ENCODE data around the gene PLIN4. TPM values are rescaled to one million over a fixed set of nuclear protein-coding genes. Genes with fewer than 3 reads are reported as not detected.
A peak's percentile ranks its signal among the peaks of the same experiment; 100 is the strongest.

The PLIN4 gene
- total and polyA plus RNA-seq, 2 experiments from 2014 or later: 0.08 TPM; not detected in 1

GRCh38 chr19:4455719-4456475, 62.4 kb downstream of the PLIN4 start:
- Histone ChIP-seq H3K27ac (peak overlapping the region; percentile 94), H3K4me1 (ENCODE audit: insufficient read depth) (peaks cover 8% of the 10 kb centered on the region; the same call in 1 of the 2 replicates), H3K9ac (peak overlapping the region; percentile 98), H3K36me3 (ENCODE audit: low read depth) (0 out of 2 replicates have a peak, but pooled peaks cover 9% of the 10 kb centered on the region), H3K9me3 (ENCODE audit: low read depth) (no peaks in the 10 kb centered on the region), H3K27me3 (replicated peaks; ENCODE audit: insufficient read depth) (no peaks in the 10 kb centered on the region), H2AFZ (no peak overlapping the region), H3F3A (ENCODE audit: insufficient read depth) (0 out of 2 replicates have a peak, but pooled peaks cover 4% of the 10 kb centered on the region), H3K79me2 (ENCODE audit: insufficient read depth) (peaks cover 56% of the 10 kb centered on the region), H4K20me1 (ENCODE audit: insufficient read depth) (no peaks in the 10 kb centered on the region), H3K4me3 (peak overlapping the region; percentile 85), H3K4me2 (ENCODE audit: unreplicated experiment) (peak overlapping the region; percentile 93), H3K9me2 (ENCODE audit: insufficient read depth) (no peaks in the 10 kb centered on the region)
- DNase-seq: peak; percentile 92
- in situ Hi-C loops (cut with MboI): no loop called here
- TF ChIP-seq EZH2 (IDR thresholded peaks at IDR 0.05; ENCODE audit: insufficient read depth, poor library complexity, severe bottlenecking): no peak
- TF ChIP-seq EZH2phosphoT487 (IDR thresholded peaks at IDR 0.05; ENCODE audit: insufficient read depth, low read depth): no peak
- WGBS, 2 experiments (ENCODE audit: low coverage in 1 of 2, low lambda C conversion rate in 2 of 2, missing lambda C conversion rate in 2 of 2): 24 to 26% methylated on average over 11 to 15 of the region's 15 CpGs

GRCh38 chr19:4454747-4455718, 63.3 kb downstream of the PLIN4 start:
- Histone ChIP-seq H3K4me1 (ENCODE audit: insufficient read depth) (peaks cover 8% of the 10 kb centered on the region; the same call in 1 of the 2 replicates), H3K4me2 (ENCODE audit: unreplicated experiment) (peak overlapping the region; percentile 93), H3K79me2 (ENCODE audit: insufficient read depth) (peaks cover 59% of the 10 kb centered on the region), H3K36me3 (ENCODE audit: low read depth) (0 out of 2 replicates have a peak, but pooled peaks cover 10% of the 10 kb centered on the region), H3K27me3 (replicated peaks; ENCODE audit: insufficient read depth) (no peaks in the 10 kb centered on the region), H4K20me1 (ENCODE audit: insufficient read depth) (no peaks in the 10 kb centered on the region), H3K4me3 (peak overlapping the region; percentile 85), H3K27ac (peak overlapping the region; percentile 94), H3K9ac (peak overlapping the region; percentile 98), H2AFZ (0 out of 2 replicates have a peak overlapping the region, but pooled peaks have one; percentile 1), H3K9me2 (ENCODE audit: insufficient read depth) (no peaks in the 10 kb centered on the region), H3F3A (ENCODE audit: insufficient read depth) (peaks cover 4% of the 10 kb centered on the region; the same call in 1 of the 2 replicates), H3K9me3 (ENCODE audit: low read depth) (no peaks in the 10 kb centered on the region)
- in situ Hi-C loops (cut with MboI): no loop called here
- peak; percentile 89 for DNase-seq
- WGBS, 2 experiments (ENCODE audit: low coverage in 1 of 2, low lambda C conversion rate in 2 of 2, missing lambda C conversion rate in 2 of 2): 9 to 10% methylated on average over 27 to 29 of the region's 29 CpGs
- TF ChIP-seq EZH2 (IDR thresholded peaks at IDR 0.05; ENCODE audit: insufficient read depth, poor library complexity, severe bottlenecking): no peak

GRCh38 chr19:4453232-4454179, 64.8 kb downstream of the PLIN4 start:
- no peak overlapping the region for H3K4me3 ChIP-seq
- no peaks in the 10 kb centered on the region for H3K27me3 ChIP-seq (replicated peaks; ENCODE audit: insufficient read depth)
- H3K36me3 ChIP-seq (ENCODE audit: low read depth): peaks cover 18% of the 10 kb centered on the region; the same call in 1 of the 2 replicates
- peaks cover 8% of the 10 kb centered on the region; the same call in 1 of the 2 replicates for H3K4me1 ChIP-seq (ENCODE audit: insufficient read depth)
- no peaks in the 10 kb centered on the region for H4K20me1 ChIP-seq (ENCODE audit: insufficient read depth)
- H3K27ac ChIP-seq: no peak overlapping the region
- in situ Hi-C loops (cut with MboI): no loop called here
- DNase-seq: no peak
- no peaks in the 10 kb centered on the region for H3K9me3 ChIP-seq (ENCODE audit: low read depth)
- peaks cover 4% of the 10 kb centered on the region; the same call in 1 of the 2 replicates for H3F3A ChIP-seq (ENCODE audit: insufficient read depth)
- H3K4me2 ChIP-seq (ENCODE audit: unreplicated experiment): no peak overlapping the region
- H3K9ac ChIP-seq: no peak overlapping the region
- peaks cover 71% of the 10 kb centered on the region for H3K79me2 ChIP-seq (ENCODE audit: insufficient read depth)
- H2AFZ ChIP-seq: no peak overlapping the region
- H3K9me2 ChIP-seq (ENCODE audit: insufficient read depth): no peaks in the 10 kb centered on the region
- TF ChIP-seq EZH2phosphoT487 (IDR thresholded peaks at IDR 0.05; ENCODE audit: insufficient read depth, low read depth): no peak
- TF ChIP-seq EZH2 (IDR thresholded peaks at IDR 0.05; ENCODE audit: insufficient read depth, poor library complexity, severe bottlenecking): no peak
- 73 to 79% methylated on average over 33 to 34 of the region's 34 CpGs for WGBS, 2 experiments (ENCODE audit: low coverage in 1 of 2, low lambda C conversion rate in 2 of 2, missing lambda C conversion rate in 2 of 2)
